Measurements from ENCODE around the gene HAPLN1.

The HAPLN1 gene

GRCh38 chr5:83688281-83688680 is 32.4 kb downstream of the HAPLN1 start:
- Histone ChIP-seq H3K4me1 (ENCODE audit: low read depth, poor library complexity, severe bottlenecking) (no peaks in the 10 kb centered on the region), H4K20me1 (ENCODE audit: insufficient read depth) (no peaks in the 10 kb centered on the region), H3K4me3 (IDR thresholded peaks at IDR 0.05; ENCODE audit: insufficient read depth, low read depth, low read length) (no peak overlapping the region), H3K4me2 (no peak overlapping the region), H3K79me2 (ENCODE audit: insufficient read depth, low read depth) (no peaks in the 10 kb centered on the region), H3K9ac (no peak overlapping the region), H2AFZ (ENCODE audit: low read depth) (no peak overlapping the region), H3K27ac (no peak overlapping the region), H3K27me3 (ENCODE audit: insufficient read depth, low read depth) (no peaks in the 10 kb centered on the region), H3K36me3 (ENCODE audit: insufficient read depth) (no peaks in the 10 kb centered on the region)
- TF ChIP-seq CTCF (conservative IDR thresholded peaks at IDR 0.05; ENCODE audit: low read depth, low read length): no peak

DNA sequence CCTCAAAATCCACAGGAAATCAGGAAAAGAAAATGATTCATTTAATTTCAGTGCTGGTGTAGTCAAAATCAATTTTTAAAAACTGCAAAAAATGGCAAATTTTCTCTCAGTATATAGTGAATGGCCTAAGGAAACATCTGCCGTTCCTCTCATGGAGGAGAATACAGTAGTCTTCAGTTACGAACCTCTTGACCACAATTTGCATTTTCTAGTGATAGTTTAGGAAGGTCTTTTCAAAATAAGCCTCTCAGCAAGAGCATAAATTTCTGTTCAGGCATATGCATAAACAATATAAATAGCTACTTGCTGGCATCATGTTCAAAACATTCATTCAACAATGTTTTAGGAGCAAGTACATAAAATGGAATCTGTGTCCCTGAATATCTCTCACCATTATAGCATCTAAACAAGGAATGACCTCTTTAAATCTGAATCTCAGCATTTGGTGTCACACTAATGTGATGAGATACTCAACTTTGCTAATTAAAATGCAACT is 33.5 kb downstream of the HAPLN1 start:
- Histone ChIP-seq H3K36me3 (ENCODE audit: insufficient read depth) (no peaks in the 10 kb centered on the region), H3K4me3 (IDR thresholded peaks at IDR 0.05; ENCODE audit: insufficient read depth, low read depth, low read length) (no peak overlapping the region), H2AFZ (ENCODE audit: low read depth) (no peak overlapping the region), H3K9ac (no peak overlapping the region), H3K27me3 (ENCODE audit: insufficient read depth, low read depth) (no peaks in the 10 kb centered on the region), H3K4me1 (ENCODE audit: low read depth, poor library complexity, severe bottlenecking) (no peaks in the 10 kb centered on the region), H4K20me1 (ENCODE audit: insufficient read depth) (no peaks in the 10 kb centered on the region), H3K4me2 (no peak overlapping the region), H3K27ac (no peak overlapping the region), H3K79me2 (ENCODE audit: insufficient read depth, low read depth) (no peaks in the 10 kb centered on the region)
- no peak for TF ChIP-seq CTCF (conservative IDR thresholded peaks at IDR 0.05; ENCODE audit: low read depth, low read length)

DNA sequence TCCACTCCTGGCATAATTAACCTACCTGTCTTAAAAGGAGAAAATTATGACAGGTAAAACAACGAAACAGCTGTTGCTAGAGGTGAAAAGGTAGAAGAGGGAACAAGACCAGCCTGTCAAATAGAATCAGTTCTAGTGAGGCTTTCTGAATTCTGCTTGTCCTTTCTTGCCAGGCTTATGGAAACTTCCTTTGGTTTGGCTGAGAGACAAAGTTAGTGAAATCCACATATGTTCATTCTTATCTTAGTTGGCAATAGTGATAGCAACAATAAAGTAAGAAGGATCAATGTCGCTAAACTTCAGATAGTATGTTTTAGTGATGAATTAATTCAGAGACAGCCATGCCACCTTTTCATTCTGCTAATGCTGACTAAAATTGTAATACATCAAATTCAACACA is 34.4 kb downstream of the HAPLN1 start:
- Histone ChIP-seq H3K4me1 (ENCODE audit: low read depth, poor library complexity, severe bottlenecking) (no peaks in the 10 kb centered on the region), H4K20me1 (ENCODE audit: insufficient read depth) (no peaks in the 10 kb centered on the region), H2AFZ (ENCODE audit: low read depth) (no peak overlapping the region), H3K9ac (no peak overlapping the region), H3K4me3 (IDR thresholded peaks at IDR 0.05; ENCODE audit: insufficient read depth, low read depth, low read length) (no peak overlapping the region), H3K36me3 (ENCODE audit: insufficient read depth) (no peaks in the 10 kb centered on the region), H3K27me3 (ENCODE audit: insufficient read depth, low read depth) (no peaks in the 10 kb centered on the region), H3K27ac (no peak overlapping the region), H3K4me2 (no peak overlapping the region), H3K79me2 (ENCODE audit: insufficient read depth, low read depth) (no peaks in the 10 kb centered on the region)
- no peak for TF ChIP-seq CTCF (conservative IDR thresholded peaks at IDR 0.05; ENCODE audit: low read depth, low read length)

GRCh38 chr5:83683836-83684235 is 36.8 kb downstream of the HAPLN1 start:
- H3K4me1 ChIP-seq (ENCODE audit: low read depth, poor library complexity, severe bottlenecking): no peaks in the 10 kb centered on the region
- no peak overlapping the region for H3K9ac ChIP-seq
- no peak overlapping the region for H3K27ac ChIP-seq
- no peaks in the 10 kb centered on the region for H3K36me3 ChIP-seq (ENCODE audit: insufficient read depth)
- H3K79me2 ChIP-seq (ENCODE audit: insufficient read depth, low read depth): no peaks in the 10 kb centered on the region
- H4K20me1 ChIP-seq (ENCODE audit: insufficient read depth): no peaks in the 10 kb centered on the region
- H3K4me3 ChIP-seq (IDR thresholded peaks at IDR 0.05; ENCODE audit: insufficient read depth, low read depth, low read length): no peak overlapping the region
- no peak overlapping the region for H2AFZ ChIP-seq (ENCODE audit: low read depth)
- H3K4me2 ChIP-seq: no peak overlapping the region
- no peaks in the 10 kb centered on the region for H3K27me3 ChIP-seq (ENCODE audit: insufficient read depth, low read depth)
- no peak for TF ChIP-seq CTCF (conservative IDR thresholded peaks at IDR 0.05; ENCODE audit: low read depth, low read length)
